GM04503 (cell line): Measurements from ENCODE around the gene ADISSP.

ENCODE experiments used
- DNase-seq: peaks from one replicate; pipeline ENCODE4 v3.0.0-alpha.2; 2012; ENCODE audit warnings: low read depth

The ADISSP gene

DNA sequence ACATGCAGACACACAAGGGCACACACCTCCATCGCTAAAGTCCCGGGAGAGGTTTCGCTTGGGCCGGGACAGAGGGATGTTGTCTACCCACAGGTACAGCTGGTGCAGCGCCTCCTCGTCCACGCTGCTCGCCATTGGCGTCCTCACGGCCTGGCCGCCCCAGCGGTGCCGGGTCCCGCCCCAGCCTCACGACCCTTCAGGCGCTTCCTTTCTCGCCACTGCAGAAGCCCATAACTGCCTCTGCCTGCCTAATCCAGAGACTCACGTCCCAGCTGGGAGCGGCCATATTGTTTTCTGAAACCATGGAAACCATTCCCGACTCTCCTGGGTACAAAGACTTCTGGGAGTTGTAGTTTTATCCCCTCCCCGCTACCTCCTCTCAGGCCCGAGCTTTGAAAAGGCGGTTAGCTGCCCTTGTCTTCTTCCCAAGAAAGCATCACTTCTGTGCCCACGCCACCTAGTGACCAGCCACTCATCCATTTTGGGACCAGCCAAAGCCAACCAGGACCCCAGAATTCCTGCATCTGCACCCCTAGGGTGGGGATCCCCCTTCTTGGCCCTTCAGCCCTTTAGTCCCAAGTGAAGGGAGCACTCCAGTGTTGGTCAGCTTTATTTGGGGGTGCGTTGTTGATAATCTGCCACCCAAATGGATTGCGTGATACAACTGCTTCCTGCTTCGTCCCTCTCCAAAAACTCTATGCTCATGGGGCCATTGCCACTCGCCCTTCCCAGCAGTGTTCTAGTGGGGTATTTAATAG is 13.8 kb upstream of the ADISSP start, which contains the start of gene SPEF1:
Gene SPEF1 (minus strand): TSS at position 296 of the 758 bp plus-strand sequence. CDS start 161 bp downstream, at position 135.
- peak; percentile 84 for DNase-seq

DNA sequence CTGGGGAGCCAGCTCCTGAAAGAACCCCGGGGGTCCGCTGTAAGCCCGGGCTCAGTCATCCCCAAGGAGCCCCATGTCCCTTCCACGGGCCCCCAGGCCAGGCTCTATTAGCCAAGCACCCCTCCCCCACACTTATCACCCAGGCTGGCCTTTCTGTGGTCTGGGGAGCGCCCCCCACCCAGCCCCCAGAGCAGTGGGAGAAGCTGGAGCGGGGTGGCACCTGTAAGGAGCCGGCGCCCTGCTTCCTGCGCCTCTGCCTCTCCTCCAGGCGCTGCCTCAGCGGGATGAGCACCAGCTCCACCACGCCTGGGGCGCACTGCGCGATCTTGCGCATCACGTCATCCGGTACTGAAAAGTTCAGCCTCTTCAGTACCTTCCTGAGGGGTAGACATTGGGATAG is 11.4 kb upstream of the ADISSP start:
- no peak for DNase-seq

DNA sequence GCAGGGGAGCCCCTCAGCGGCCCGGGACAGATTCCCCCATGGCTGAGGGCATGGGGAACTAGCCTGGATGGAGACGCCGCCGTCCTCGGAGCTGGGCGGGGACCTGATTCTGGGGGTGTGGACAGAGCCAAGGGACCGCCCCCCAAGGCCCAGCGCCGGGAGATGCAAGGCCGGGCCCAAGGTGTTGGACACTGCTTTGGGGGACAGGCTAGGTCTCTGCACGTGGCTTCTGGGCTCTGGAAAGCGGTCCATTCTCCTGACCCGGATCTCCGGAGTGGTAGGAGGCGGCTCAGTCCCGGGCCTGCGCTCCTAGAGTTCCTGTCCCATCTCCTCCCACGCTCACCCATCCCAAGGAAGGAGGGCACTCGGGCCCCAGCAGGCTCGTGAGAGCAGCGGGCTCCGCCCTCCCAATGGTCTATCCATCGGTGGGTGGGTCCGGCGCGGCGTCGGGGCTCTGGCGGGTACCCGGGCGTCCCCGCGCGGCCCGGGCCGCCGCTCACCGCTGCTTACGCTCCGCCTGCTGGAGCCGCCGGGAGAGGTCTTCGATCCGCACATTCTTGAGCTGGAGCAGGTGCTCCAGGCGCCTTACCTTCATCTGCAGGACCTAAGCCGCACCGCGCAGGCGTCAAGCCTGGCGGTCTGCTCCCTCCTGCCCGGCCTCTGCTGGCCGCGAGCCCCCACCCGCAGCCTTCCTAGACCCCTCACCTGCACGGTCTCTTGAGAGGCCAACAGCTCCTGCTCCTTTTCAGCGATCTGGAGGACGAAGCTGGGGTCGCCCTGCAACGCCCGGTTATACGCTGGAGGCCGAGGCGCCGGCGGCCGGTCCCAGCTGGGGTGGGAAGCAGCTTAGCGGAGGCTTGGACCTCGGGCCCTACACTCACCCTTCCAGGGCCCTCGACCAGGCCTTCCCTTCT is 10.4 kb upstream of the ADISSP start:
- no peak for DNase-seq

DNA sequence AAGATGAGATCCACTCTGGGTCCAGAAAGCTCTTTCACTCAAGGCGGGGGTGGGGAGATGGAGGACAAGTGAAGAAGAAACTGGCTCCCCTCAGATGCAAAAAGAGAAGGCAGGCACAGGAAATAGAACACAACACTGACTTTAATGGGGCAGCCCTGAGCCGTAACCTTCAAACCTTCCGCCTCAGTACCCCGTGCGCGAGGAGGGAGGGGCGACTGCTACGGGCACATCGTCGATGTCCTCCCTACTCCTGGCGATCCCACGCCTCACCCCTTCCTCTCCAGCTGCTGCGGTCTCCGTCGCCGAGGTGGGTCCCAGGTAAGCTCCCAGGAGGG is 9.8 kb upstream of the ADISSP start:
- no peak for DNase-seq

DNA sequence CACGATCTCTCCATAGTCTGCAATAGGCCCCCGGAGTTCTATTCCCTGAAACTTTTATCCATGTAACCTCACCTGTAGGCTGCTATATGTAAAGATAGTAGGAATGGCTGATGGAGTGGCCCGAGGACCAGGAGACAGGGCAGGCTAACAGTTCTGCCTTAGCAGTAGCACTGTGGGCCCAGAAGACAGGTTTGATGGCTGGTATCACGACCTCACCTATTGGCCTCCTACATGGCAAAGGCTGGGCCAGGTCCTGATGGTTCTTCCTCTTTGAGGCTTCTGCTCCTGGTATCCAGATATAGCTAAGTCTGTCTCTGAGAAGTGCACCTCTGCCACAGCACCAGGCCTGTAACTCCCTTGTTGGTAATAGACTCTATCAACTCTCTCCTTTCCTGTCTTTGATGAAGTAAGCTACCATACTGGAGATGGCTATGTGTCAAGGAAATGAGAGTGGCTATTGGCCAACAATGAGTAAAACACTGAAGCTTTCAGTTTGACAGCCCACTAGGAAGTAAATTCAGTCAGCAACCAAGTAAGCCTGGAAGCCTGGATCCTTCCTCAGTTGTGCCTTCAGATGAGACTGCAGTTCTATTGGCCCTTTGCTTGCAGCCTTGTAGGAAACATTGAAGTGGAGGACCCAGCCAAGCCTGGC is 8.0 kb upstream of the ADISSP start:
- no peak for DNase-seq

DNA sequence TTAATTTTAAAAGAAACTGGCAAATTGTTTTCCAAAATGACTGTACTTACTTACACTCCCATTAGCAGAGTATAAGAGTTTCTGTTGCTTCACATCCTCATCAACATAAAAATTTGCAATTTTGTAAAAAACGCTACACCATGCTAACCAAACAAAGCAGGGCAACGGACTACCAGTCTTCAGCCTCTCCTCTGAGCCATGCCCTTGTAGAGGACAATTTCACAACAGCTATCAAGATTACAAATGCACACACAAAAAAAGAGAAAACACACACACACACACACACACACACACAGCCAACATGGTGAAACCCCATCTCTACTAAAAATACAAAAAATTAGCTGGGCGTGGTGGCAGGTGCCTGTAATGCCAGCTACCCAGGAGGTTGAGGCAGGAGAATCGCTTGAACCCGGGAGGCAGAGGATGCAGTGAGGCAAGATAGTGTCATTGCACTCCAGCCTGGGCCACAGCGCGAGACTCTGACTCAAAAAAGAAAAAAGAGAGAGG is 4.1 kb upstream of the ADISSP start:
- DNase-seq, result no peak

DNA sequence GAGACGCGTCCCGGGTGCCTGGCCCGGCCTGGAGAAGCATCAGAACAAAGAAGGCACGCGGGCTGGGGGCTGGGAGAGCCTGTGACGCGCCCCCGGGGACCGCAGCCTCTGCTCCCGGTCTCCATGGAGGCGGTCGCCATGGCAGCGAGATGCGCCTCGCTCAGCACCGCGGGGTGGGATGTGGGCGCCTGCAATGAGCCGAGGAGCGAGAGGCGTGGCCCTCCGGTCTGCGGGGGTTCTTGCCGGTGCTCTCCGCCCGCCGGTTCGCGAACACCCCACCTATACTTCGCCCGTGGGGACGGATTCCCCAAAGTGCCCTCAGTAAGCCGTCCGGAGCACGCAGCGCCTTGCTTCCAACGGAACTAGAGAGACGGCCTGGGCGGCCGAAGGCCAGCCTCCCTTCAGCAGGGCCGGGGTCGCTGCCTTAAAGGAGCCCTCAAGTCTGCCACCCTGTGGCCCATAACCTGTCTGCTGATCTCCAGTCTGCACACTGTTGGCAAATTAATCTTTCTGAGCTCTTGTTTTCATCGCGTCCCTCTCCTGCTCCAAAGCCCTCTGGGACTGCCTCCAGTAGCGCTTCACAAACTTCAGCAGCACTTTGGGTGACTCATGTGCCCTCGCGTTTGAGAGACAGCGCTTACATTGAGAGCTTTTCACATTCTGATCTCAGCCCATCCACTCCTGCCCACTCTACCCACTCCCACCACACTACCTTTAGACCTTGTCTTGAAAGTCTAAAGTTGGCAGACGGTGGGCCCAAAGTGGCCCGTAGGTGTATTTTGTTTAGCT is 983 bp upstream of the ADISSP start:
- DNase-seq, result peak; percentile 55

DNA sequence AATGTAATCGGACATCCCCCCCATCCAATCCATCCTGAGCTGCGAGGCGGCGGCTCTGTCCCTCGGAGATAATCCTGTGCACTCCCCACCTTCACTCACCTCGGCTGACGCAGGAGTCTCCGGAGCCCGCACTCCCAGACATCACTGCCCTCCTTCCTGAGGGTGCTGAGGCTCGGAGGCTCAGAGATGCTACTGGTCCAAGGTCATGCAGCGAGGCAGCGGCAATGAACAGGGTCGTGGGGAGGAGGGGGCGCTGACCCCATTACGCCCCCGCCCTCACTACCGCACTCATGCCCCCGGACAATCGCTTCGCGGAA is 485 bp downstream of the ADISSP start:
- no peak for DNase-seq

DNA sequence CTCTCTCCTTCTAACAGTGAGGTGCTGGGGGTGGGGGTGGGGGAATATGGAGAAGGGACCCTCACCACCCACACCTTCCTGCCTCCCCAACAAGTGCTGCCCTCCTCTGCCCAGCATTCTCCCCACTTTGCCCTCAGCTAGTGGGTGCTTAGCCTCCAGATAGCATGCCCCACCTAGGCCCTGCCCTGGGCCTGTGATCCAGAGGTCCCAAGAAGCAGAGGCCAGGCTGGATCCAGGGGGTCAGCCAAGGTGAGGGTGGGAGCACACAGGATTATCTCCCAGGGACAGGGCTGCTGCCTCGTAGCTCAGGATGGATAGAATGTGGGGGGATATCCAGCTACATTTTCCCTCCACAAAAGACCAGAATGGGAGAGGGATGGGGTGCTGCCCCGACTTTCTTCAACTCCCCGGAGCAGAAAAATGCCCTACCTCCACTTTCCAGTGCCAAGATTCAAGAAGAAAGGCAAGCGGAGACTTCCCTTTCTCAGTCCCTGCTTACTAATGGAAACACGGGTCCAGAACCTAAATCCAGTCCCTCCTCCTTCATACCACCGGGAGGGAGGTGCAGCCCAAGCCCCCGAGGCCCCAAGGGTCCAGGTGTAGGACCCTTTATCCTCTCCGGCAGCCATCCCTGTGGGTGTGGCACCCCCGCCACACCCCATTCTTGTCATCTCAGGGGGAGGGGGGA is 987 bp downstream of the ADISSP start:
- DNase-seq, result no peak

DNA sequence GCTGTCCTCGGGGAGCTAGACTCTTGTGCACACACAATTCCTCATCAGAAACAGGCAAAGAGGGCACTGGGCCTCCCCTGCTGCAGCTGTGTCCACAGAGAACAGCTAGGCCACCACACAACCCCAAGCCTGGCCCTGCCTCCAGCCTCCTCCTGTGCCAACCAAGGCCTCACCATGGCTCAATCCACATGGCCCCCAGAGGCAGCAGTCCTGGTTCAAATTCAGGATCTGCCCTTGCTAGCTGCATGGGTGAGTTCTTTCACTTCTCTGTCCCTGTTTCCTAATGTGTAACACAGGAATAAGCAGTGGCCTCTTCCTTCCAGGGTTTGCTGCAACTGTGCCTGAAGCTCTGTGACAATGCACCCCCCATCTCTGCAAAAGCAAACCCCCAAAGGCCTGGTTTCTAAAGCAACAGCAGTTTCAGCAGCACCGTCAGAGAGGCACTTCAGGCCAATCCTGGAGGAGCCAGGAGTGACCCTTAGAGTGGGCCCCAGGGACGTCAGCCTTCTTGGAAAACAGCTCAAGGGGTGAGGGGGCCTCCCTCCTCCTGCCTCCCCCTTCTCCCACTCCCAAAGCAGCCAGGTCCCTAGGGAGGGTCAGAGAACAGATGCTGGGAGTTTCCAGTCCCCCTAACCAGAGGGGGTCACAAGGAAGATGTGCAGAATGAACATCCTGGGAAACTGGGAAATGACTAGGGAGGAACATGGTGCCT is 2.2 kb downstream of the ADISSP start:
- DNase-seq, result no peak

DNA sequence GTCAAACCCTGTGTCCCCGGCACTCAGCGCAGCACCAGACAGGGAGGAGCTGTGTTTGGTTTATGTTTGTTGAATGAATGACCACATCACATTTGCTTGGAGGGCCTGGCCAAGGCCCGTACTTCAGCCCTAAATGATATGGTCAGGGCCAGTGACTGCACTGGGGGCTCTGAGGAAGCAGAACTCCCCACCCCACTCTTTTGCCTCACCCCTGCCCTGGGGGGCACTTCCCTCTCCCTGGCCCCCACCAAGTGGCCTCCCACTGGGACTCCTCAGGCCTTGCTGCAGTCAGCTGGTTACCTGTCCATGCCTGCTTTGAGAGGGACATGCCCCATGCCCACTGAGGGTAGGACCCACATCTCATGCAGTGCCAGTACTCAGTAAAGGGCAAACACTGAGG is 2.9 kb downstream of the ADISSP start:
- DNase-seq, result no peak

DNA sequence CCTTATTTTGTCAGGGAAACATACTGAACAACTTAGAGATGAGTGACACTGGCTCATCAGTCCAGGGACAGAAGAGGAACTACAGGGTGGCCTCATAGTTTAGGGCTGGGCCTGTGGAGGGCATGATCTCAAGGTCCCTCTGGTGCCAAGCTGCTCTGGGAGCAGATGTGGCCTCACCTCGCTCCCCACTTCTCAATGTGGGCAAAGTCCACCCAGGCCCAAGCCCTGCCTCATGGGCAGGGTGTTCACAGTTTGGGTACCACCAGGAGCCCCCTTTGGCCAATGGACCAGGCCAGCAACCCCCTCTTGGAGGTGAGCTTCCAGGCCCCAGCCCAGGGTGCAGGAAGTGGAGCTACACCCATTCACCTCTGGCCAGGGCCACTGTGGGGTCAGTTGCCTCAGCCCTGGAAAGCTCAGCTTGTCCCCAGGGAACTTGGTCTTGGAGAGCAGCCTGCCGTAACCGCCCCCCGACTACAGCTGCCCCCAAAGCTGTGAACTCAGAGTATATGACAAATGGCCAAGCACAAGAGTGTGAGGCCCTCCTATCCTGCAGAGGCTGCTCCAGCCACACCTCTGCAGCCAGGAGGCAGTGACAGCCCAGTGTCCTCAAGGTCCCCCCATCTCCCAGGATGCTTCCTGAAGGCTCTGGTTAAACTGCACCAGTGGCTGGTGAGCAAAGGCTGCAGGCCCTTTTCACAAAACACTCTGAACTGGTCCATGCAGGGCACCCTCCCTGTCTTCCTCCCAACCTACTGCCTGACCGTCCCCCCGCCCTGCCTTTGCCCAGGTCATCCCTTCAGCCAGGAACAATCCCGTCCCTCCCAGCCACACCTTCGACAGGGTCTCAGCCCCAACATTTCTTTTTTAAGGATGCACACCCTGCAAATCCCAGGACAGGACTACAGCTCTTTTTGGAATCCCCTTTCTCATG is 3.6 kb downstream of the ADISSP start:
- no peak for DNase-seq

DNA sequence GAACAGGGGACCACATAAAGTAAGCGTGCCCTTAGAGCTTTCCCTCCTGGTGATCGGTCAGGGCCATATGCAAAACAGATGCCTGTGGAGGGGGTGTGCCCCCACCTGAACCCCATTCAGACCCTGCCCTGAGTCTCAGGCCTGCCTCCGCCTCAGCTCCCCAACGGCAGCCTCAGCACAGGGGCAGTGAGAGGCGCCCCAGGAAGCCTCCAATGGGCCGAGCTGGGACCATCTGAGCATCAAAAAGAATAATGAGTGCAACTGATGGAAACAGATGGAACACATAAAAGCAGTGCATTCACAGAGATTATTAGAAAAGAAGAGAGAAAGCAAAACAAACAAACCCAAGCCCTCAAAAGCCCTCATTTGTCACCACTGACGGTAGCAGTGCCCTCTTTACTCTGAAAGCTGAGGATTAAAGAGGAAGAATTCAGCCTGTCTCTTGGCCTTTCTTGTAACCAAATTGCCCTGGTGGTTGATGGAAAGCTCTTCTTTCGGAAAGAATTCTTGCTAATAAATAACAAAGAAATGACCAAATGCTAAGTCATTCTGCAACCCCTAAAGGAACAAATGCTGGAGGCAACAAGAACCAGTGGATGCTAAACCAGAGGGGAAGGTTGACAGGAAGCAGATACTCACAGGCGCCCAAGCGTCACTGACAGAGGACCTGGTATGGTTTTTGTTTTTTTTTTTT is 6.8 kb downstream of the ADISSP start:
- DNase-seq, result no peak

DNA sequence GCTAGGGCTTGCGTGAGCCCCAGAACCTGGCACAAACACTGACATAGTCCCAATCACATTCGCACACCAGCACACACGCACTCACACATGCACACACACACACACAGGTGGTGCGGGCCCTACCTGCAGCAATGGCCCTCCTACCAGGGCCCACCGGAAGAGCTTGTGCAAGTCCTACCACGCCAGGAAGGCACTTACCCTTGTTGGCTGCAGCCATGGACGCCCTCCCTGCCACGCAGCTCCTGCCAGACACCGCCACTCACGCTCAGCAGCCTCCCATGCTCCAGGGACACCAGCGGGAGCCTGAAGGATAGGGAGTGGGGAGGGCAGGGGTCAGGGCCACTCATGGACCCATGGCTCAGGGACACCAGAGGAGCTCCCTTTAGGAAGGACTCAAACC is 7.7 kb downstream of the ADISSP start:
- no peak for DNase-seq

DNA sequence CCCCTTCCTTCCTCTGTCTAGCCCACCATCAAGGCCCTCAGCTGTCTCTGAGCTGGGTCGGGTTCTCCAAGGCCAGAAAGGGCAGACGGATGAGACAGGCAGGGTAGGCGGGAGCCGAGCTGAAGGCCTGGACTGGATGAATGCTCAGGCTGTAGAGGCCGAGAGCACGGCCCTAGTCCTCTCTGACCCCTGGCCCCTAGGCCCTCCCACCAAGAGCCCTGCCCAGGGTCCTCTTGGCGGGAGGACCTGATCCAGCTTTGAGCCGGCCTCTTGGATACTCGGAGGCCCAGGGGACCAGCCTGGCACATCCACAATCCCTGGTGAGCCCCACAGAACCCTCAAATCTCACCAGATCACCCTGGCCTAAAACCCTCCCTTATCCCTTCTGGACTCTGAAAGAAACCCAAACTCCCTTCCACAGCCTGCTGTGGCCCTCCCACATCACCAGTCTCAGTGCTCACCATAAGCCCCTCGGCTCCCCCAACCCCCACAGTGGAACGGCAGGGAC is 8.2 kb downstream of the ADISSP start:
- no peak for DNase-seq

DNA sequence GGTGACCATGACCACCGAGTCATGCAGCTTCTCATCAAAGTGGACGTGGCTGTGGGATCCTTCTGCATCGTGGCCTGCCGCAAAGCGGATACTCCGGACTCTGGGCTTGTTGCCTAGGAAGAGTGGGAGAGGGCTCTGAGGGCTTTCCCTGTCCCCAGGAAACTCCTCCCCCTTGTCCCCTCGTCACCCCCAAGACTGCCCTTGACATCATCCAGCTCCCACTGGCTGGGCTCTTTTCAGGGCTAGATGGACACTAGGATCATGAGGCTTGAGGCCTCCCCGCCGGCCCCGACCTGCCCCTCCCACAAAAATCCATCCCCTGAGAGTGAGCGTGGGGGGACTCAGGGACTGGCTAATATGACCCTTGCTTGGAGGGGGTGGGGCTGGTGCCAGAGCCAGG is 9.0 kb downstream of the ADISSP start:
- no peak for DNase-seq

DNA sequence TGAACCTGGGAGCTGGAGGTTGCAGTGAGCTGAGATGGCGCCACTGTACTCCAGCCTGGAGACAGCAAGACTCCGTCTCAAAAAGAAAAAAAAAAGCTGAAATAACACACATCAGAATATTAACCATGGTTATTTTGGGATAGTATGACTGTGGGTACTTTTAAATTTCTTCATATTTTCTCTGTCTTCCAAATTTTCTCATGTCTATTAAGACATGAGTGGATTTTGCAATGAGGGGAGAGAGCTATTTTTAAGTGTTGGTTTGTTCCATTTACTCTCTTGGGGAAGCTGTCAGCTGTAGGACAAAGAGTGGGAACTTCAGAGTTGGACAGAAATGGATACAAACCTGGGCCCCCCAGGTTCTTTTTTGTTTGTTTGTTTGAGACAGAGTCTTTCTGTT is 10.3 kb downstream of the ADISSP start:
- DNase-seq, result no peak

DNA sequence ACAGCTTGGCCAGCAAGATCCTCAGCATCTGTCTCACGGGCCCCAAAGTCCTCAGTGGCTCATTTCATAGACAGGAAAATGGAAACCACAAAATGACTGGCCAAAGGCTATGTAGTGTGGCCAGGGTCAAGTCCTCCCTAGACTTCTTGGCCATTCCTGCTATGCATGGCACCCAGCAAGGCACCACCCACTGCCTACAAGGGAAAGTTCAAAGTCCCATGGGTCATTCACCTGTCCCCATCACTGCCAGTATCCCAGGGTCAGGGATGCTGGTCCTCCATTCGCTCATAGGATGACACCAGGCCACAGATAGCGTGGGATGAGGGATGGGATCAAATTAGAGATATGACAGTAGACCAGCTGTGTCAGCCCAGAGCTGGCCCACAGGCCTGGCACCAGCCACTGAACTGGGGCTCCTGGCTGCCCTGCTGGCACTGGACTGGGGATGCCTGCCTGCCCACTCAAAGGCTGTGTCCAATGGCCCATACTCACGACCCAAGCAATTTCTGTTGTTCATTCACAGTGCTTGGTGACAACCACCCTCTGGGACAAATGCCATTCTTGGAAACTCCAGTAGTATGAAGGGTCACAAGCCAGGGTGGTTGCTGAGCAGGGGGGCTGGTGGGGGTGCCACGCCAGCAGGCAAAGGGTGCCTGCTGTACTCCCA is 11.6 kb downstream of the ADISSP start:
- DNase-seq, result no peak
